HG03565 (cell line): Measurements from ENCODE around the gene DNAH6.
"Not testable (repeated sequence)": the region's sequence is repeated elsewhere in the genome, so short reads cannot be mapped to it uniquely, and the experiment has no call there.

Source experiments
- ATAC-seq: cut with Tn5 transposase; IDR thresholded peaks from one replicate; pipeline ENCODE4 v1.9.1; 2021; ENCODE audit warnings: mild to moderate bottlenecking, moderate library complexity; ENCODE audit not compliant: unreplicated experiment

DNAH6 gene

GRCh38 chr2:84516234-84516986, at the start of gene DNAH6:
Gene DNAH6 (plus strand): TSS chr2:84516498. CDS start chr2:84517827, 1,329 bp downstream.
- ATAC-seq = peak; percentile 99

- ATAC-seq = no peak
Measured at GRCh38 chr2:84467389-84467788, 48.9 kb upstream of the DNAH6 start.

- not testable (repeated sequence) for ATAC-seq
Measured at GRCh38 chr2:84472423-84472822, 43.9 kb upstream of the DNAH6 start.

DNA sequence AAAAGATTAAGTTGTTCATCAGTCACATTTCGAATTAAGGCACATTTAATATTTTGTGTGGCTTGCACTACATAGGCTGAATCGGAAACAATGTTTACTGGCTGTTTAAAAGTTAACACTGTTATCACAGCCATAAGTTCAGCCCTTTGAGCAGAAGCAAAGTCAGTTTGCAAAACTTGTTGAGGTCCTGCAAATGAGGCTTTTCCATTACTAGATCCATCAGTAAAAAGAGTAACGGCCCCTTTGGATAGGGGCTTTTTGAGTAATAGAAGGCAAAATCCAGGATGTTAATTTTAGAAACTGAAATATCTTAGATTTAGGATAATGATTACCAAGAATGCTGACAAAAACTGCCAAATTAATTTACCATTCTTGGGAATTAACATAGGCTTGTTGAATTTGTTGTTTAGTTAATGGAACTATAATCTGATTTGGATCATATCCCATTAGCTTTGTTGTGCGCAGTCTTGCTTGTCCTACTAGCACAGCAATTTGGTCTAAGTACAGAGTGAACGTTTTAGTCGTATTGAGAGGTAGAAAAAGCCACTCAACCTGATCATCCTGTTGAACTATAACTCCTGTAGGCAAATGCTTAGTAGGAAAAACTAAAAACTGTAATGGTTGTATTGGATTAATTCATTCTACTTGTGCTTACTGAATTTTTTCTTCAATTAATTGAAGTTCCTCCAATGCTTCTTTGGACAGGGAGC, 43.3 kb upstream of the DNAH6 start:
- ATAC-seq = no peak

- no peak for ATAC-seq
Measured at GRCh38 chr2:84474176-84474575, 42.1 kb upstream of the DNAH6 start.

GRCh38 chr2:84477886-84478285, 38.4 kb upstream of the DNAH6 start:
- no peak for ATAC-seq

- ATAC-seq = no peak
Measured at GRCh38 chr2:84478867-84479266, 37.4 kb upstream of the DNAH6 start.

DNA sequence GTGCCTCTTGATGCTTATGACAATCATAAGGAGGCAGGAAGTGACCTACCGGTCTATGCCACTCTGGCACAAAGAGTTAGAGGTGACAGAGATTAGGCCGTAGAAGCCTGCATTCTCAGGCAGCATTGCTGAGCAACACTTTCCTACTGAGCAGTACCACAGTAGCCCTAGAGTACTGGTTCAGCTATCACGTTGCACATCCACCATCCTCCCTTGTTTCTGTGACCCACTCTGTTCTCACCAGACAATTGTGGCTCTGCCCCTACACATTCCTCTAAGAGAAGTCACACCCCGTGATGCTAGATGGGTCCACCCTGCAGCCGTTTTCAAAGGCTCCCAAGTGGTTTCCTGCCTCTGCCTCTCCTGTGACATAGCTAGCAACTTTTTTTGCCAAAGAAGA, 34.6 kb upstream of the DNAH6 start:
- no peak for ATAC-seq

GRCh38 chr2:84482603-84483002, 33.7 kb upstream of the DNAH6 start:
- no peak for ATAC-seq

DNA sequence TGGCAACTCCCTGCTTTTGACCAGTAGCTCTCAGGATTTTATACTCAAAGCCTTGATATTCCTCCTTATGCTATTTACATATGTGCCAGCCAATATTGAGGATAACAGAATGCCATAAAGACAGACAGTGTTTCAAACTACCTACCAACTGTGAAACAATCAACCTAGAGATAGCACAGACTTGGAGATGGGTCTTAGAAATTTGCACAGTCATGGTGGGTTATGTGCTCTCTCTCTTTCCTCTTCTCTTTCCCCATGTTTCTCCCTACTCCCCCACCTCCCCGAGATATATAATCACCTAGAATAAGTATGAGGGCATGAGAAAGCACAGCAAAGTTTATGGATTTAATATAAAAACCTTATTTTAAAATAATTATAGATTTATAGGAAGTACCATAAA, 33.0 kb upstream of the DNAH6 start:
- ATAC-seq = no peak

DNA sequence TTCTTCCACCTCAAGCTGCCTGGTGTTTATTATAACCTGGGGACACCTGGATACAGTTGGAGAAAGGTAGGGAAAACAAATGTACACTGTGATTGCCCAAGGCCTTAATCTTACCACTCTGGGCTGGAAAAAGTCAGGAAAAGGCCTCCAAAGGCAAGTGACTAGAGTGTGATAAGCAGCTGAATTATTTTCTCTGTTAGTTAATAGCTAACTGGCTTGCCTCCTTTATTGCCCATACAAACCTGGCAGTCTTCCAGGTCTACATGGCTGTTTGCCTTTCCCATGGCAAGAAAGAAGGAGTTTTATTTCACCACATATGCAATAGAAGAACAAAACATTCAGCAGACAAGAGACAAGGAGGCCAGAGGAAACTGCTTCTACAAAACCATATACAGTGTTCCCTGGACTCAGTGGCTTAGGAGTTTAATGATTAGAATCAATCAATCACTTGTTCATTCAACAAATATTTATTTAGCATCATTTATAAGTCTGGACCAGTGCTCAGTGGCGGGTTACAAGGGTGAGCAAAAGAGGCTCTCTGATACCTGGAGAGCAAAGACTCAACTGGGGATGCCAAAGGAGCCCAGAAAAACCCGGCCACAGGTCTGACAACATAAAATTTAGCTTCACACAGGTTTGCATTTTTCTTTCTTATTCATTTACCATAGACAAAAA, 29.7 kb upstream of the DNAH6 start:
- ATAC-seq = no peak

DNA sequence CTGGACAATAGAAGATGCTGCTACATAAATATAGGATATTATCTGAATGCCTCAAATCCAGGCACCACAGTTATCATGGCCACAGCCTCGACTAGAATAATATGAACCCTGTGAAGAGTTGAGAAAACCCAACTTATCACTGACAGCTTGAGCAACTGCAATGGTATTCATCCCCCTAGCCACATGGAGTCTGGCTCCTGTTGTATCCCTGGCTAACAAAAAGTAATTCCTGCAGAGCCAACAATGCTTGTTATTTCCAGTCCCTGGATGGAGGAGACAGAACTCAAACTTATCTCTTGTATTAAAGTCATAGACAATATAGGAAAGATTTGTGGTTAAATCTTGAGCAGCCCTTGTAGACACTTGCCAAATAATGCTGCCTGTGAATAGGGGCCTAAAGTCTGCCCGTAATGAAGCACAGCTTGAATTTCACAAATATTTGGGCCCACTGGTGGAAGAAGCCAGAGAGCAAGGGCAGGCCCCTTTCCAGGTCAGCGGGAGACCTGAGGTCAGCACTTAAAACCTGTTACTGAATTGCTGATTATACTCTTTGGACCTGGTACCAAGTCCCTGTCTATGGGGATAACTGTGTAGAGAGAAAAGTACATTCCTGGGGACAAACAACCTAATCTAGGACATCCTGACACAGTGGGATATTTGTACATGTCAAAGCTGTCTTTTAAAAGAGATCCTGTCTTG, 28.9 kb upstream of the DNAH6 start:
- no peak for ATAC-seq

DNA sequence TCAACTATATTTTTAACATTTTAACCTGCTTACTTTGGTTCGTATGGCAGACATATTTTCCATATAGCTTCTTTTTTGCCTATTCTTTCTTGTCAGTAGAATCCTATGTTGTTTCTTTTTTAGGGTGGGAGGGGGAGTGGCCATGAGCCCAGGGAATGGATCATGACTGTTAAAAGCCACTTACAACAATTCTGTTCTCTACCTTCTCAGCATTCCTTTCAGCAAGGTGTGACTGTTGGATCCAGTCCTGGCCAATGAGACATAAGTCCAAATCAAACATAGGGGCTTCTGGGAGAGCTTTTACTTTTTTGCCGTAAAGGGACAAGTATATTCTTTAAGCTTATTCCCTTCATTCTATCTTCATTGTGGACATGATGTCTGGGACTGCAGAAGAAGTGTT, 25.0 kb upstream of the DNAH6 start:
- ATAC-seq = no peak

DNA sequence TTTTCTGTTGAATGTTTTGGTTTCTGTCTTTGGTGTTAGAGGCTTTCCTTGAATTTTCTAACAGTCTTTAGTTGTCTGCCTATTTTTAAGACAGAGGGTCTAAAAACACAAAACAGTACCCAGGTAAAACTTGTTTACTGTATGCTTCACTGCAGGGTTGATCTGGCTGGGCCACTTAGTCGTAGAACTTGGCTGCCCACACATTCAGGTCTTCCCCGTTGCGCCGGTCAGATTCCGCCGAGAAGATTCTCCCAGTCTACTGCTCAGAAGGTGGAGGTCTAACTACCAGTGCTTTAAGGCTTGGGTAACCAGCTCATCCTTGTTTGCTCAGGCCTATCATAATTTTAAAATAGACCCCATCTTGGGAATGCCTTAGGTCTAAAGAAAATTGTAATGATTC, 24.6 kb upstream of the DNAH6 start:
- ATAC-seq = no peak

DNA sequence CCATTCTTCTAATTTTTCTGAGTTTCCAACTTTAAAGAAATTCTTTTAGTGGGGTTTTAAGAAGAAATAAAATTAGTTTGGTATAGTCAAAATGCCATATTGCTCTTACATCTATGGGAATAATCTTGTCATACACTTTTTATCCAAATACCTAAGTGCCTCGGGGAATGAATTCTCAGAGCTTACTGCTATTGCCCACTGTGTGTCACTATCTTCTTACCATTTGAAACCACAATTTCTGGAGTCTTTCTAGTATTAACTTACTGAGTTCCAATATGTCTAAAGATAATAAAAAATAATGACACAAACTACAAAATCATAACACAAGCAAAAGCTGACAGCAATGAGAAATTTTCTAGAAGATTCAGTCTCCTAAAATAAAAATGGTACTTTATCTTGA, 23.7 kb upstream of the DNAH6 start:
- ATAC-seq = no peak

GRCh38 chr2:84493514-84493913, 22.8 kb upstream of the DNAH6 start:
- no peak for ATAC-seq

DNA sequence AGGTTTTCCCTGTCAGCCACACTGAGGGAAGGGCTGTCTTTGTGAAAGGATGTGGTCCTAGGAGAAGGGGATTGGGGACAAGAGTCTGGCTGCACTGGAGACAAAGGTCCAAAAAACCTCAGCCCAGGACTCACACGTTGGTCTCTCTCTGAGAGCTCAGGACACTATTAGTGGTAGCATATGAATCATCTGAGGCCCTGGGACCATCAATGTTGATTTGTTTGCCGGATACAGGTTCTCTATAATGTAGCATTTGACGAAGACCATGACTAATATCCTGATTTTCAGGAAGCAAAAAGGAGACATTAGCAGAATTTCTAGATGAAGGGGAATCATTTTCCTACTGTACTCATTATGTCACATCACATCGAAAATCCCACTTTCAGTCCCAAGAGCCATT, 22.2 kb upstream of the DNAH6 start:
- ATAC-seq = no peak

GRCh38 chr2:84495539-84496146, 20.7 kb upstream of the DNAH6 start:
- ATAC-seq = peak; percentile 74

DNA sequence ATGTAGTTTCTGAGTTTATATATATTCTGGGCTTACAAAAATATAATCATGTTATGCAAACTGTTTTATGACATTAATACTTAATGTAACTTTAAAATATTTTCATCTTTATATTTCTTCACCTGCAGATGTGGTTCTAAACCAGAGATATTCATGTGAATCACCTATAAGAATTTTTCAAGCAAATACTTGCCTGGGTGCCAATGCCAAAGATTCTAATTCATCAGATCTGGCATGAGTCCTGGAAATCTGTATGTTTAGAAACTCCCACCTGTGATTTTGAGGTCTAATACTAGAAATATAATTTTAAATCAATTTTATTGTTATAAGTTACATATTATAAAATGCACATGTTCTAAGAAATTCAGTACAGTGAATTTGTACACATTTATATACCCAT, 19.9 kb upstream of the DNAH6 start:
- ATAC-seq = no peak

- no peak for ATAC-seq
Measured at GRCh38 chr2:84497285-84497684, 19.0 kb upstream of the DNAH6 start.
